Stimulated activated naive CD8-positive, alpha-beta T cell treated with anti-CD3 and anti-CD28 coated beads, Interleukin-15, amount 100 ng/mL, for 72 hours (primary cell): ENCODE data around the gene ODF4.
"Not testable (repeated sequence)": the region's sequence is repeated elsewhere in the genome, so short reads cannot be mapped to it uniquely, and the experiment has no call there.

Experiments
- ATAC-seq: fragments of 150-1000 bp; cut with Tn5 transposase; 2 replicates; pipeline ENCODE4 v1.10.0; 2021; ENCODE audit warnings: mild to moderate bottlenecking, moderate library complexity
- DNase-seq, 2 donors: peaks; one replicate each; pipeline ENCODE4 v3.0.0; 2021 to 2022
- H3K27ac Mint-ChIP-seq, 2 donors: one replicate each; pipeline ENCODE4 v1.8.0; 2022; ENCODE audit warnings: mild to moderate bottlenecking in 2 of 2, mixed read lengths in 2 of 2, moderate library complexity in 2 of 2
- H3K27me3 Mint-ChIP-seq: one replicate; pipeline ENCODE4 v1.8.0; 2022; ENCODE audit warnings: mixed read lengths
- H3K4me1 Mint-ChIP-seq: one replicate; pipeline ENCODE4 v1.8.0; 2022; ENCODE audit warnings: mild to moderate bottlenecking, mixed read lengths
- H3K4me3 Mint-ChIP-seq, 2 donors: one replicate each; pipeline ENCODE4 v1.8.0; 2022; ENCODE audit warnings: mild to moderate bottlenecking in 2 of 2, mixed read lengths in 2 of 2, moderate library complexity in 1 of 2
- H3K9me3 Mint-ChIP-seq, 2 donors: one replicate each; pipeline ENCODE4 v1.8.0; 2022; ENCODE audit warnings: mixed read lengths in 2 of 2

ODF4 gene

DNA sequence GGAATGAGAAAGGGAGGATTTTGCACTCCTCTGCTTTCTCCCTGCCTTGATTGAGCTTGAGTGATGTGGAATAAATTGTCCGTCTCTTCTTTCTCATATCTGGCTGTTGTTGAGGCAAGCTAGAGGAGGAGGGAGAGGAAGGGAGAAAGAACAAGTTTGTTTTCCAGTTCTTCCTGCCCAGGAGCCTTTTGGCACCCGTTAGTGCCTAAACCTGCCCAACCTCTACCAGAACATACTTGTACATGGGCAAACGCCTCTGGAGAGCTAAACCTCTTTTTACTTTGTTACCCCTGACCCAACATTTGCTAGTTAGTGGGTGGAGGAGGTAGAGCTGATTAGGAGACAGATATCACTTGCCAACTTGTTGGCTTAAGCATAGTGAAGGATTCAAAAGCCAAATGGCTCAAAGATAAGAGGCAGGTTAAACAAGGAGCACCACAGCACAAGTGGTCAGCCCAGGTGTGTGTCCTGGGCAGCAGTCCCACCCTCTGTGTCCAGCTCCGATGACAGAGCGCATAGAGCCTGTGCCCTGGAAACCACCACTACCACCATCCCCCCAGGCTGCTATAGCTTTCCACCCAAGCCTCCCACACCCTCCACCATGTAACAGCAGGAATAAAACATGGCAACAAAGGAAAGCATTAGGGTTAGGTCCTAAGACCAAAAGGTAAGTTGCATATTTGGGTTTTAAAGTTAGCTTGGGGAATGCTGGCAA is 6.5 kb downstream of the ODF4 start:
- ATAC-seq (no peak), DNase-seq (no peak)
- H3K27ac Mint-ChIP-seq, result peak overlapping the region in 1 of 2 donors; percentile 65
- peaks cover 12% of the 10 kb centered on the region for H3K4me1 Mint-ChIP-seq
- no peaks in the 10 kb centered on the region for H3K9me3 Mint-ChIP-seq
- no peak overlapping the region for H3K4me3 Mint-ChIP-seq
- H3K27me3 Mint-ChIP-seq, result peaks cover 51% of the 10 kb centered on the region

GRCh38 chr17:8347001-8347400 is 7.4 kb downstream of the ODF4 start:
- DNase-seq, H3K9me3 Mint-ChIP-seq, H3K27ac Mint-ChIP-seq, H3K4me3 Mint-ChIP-seq, ATAC-seq: not testable (repeated sequence)
- H3K4me1 Mint-ChIP-seq, result peaks cover 12% of the 10 kb centered on the region
- peaks cover 51% of the 10 kb centered on the region for H3K27me3 Mint-ChIP-seq

GRCh38 chr17:8350339-8350738 is 10.7 kb downstream of the ODF4 start:
- no peak for DNase-seq
- no peak for ATAC-seq
- Mint-ChIP-seq H3K4me1 (peaks cover 4% of the 10 kb centered on the region), H3K9me3 (no peaks in the 10 kb centered on the region), H3K27me3 (peaks cover 43% of the 10 kb centered on the region), H3K27ac (no peak overlapping the region), H3K4me3 (no peak overlapping the region)

GRCh38 chr17:8353736-8354135 is 14.1 kb downstream of the ODF4 start:
- Mint-ChIP-seq H3K4me1 (no peaks in the 10 kb centered on the region), H3K27me3 (peaks cover 13% of the 10 kb centered on the region), H3K9me3 (no peaks in the 10 kb centered on the region), H3K27ac (peak overlapping the region in 1 of 2 donors; percentile 19), H3K4me3 (no peak overlapping the region)
- DNase-seq, result no peak
- no peak for ATAC-seq

GRCh38 chr17:8354236-8354635 is 14.6 kb downstream of the ODF4 start:
- no peaks in the 10 kb centered on the region for H3K9me3 Mint-ChIP-seq
- H3K27me3 Mint-ChIP-seq, result peaks cover 13% of the 10 kb centered on the region
- no peak overlapping the region for H3K4me3 Mint-ChIP-seq
- DNase-seq (no peak), ATAC-seq (no peak)
- H3K27ac Mint-ChIP-seq, result peak overlapping the region in 1 of 2 donors; percentile 16
- H3K4me1 Mint-ChIP-seq, result no peaks in the 10 kb centered on the region

- DNase-seq (no peak), ATAC-seq (no peak)
- Mint-ChIP-seq H3K4me3 (no peak overlapping the region), H3K9me3 (no peaks in the 10 kb centered on the region), H3K27ac (no peak overlapping the region), H3K27me3 (no peaks in the 10 kb centered on the region), H3K4me1 (peaks cover 11% of the 10 kb centered on the region)
These were observed 18.3 kb downstream of the ODF4 start for GRCh38 chr17:8357910-8358309.

- H3K27me3 Mint-ChIP-seq, result no peaks in the 10 kb centered on the region
- no peak for DNase-seq
- H3K4me1 Mint-ChIP-seq, result peaks cover 11% of the 10 kb centered on the region
- H3K4me3 Mint-ChIP-seq, result no peak overlapping the region
- H3K27ac Mint-ChIP-seq, result no peak overlapping the region
- no peaks in the 10 kb centered on the region for H3K9me3 Mint-ChIP-seq
- ATAC-seq, result no peak
These were observed 20.1 kb downstream of the ODF4 start for GRCh38 chr17:8359769-8360168.

DNA sequence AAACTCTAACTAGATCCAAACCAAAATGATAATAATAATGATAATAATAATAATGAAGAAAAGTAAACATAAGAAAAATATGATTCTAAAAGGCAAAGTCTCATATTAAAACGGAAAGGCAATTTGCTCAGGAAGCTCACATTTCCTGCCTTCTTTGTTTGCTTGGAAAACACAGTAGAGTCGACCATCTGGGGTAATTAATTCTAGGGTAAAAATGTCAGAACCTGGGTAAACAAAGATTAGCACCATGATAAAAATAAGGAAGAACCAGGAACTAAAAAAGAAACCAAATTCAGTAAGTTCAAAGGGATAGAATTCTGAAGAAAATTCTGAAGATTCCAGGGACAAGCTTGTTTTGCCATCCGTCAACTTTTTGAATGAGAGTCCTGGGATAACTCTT is 20.6 kb downstream of the ODF4 start:
- Mint-ChIP-seq H3K4me1 (peaks cover 11% of the 10 kb centered on the region), H3K27me3 (no peaks in the 10 kb centered on the region), H3K9me3 (no peaks in the 10 kb centered on the region), H3K27ac (no peak overlapping the region), H3K4me3 (no peak overlapping the region)
- DNase-seq, result no peak
- no peak for ATAC-seq

- no peak for ATAC-seq
- DNase-seq, result no peak
- peaks cover 11% of the 10 kb centered on the region for H3K4me1 Mint-ChIP-seq
- no peaks in the 10 kb centered on the region for H3K9me3 Mint-ChIP-seq
- H3K4me3 Mint-ChIP-seq, result no peak overlapping the region
- H3K27ac Mint-ChIP-seq, result no peak overlapping the region
- no peaks in the 10 kb centered on the region for H3K27me3 Mint-ChIP-seq
These were observed 21.1 kb downstream of the ODF4 start for GRCh38 chr17:8360751-8361150.

DNA sequence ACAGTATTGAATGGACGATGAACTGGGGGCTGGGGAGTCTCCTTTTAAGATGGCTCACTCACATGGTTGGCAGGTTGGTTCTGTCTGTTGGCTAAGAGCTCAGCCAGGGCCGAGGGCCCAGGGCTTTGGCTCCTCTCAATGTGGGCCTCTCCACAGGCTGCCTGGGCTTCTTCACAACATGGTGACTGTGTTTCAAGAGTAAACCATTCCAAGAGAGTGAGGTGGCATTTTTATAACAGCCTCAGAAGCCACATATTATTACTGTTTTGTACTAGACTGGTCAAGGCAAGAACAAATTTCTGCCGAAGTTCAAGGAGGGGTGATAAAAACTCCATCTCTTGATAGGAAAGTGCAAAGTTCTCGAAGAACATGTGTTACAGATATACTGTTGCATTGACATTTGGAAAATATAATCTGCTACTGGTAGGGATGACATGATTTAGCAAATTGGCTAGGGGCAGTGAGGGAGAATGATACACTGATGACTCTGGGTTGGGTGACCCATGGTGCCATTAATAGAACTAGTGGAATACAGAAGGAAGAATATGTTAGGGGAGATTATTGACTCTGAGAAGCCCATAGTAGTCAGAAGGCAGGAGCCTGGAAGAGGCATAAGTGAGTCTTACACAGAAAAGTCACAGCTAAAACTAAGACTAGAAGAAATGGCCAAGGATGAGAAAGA is 23.2 kb downstream of the ODF4 start:
- no peak for ATAC-seq
- Mint-ChIP-seq H3K4me3 (no peak overlapping the region), H3K9me3 (no peaks in the 10 kb centered on the region), H3K27ac (no peak overlapping the region), H3K27me3 (no peaks in the 10 kb centered on the region), H3K4me1 (peaks cover 11% of the 10 kb centered on the region)
- no peak for DNase-seq

DNA sequence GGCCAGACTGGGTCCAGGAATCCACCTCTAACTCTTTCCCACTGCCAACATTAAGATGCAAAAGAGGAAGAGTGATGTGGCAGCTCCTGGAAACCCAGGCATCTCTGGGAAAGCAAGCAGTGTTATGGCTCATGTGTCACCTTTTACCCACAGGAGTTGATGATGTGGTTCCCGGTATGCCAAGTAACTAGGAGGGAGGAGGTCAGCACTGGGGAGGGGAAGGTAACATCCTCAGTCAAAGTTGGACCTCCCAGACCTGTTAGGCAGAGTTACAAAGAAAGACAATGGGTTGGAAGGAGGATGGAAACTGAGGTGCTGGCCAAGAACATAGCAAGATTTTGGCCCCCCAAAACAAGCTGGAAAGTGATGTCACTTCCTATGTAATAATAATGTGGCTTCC is 25.5 kb downstream of the ODF4 start:
- DNase-seq, result no peak
- Mint-ChIP-seq H3K9me3 (no peaks in the 10 kb centered on the region), H3K27me3 (no peaks in the 10 kb centered on the region), H3K27ac (peak overlapping the region in 1 of 2 donors; percentile 51), H3K4me1 (peaks cover 2% of the 10 kb centered on the region), H3K4me3 (no peak overlapping the region)
- no peak for ATAC-seq

DNA sequence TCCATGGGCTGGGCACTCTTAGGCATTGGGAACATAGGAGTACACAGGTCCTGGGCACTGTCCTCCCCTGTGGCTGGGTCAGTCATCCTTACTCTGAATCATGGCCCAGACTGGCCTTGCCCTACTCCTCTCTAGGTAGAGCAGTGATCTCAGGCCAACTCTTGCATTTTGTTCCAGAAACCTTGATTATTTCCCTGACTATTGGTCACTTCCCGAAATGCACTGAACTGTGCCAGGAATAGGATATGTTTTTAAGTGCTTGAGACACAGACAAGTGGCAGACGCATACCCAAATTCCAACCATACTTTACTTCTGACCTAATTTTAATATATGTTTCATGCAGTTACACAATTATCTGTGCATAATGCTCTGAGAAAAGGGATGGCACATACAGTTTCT is 26.6 kb downstream of the ODF4 start:
- H3K9me3 Mint-ChIP-seq, result no peaks in the 10 kb centered on the region
- H3K4me3 Mint-ChIP-seq, result no peak overlapping the region
- DNase-seq (no peak), ATAC-seq (no peak)
- H3K4me1 Mint-ChIP-seq, result no peaks in the 10 kb centered on the region
- H3K27me3 Mint-ChIP-seq, result no peaks in the 10 kb centered on the region
- no peak overlapping the region for H3K27ac Mint-ChIP-seq

- H3K27me3 Mint-ChIP-seq, result no peaks in the 10 kb centered on the region
- ATAC-seq, result no peak
- no peak for DNase-seq
- no peaks in the 10 kb centered on the region for H3K4me1 Mint-ChIP-seq
- H3K4me3 Mint-ChIP-seq, result no peak overlapping the region
- no peak overlapping the region for H3K27ac Mint-ChIP-seq
- no peaks in the 10 kb centered on the region for H3K9me3 Mint-ChIP-seq
These were observed 28.6 kb downstream of the ODF4 start for GRCh38 chr17:8368193-8368592.

DNA sequence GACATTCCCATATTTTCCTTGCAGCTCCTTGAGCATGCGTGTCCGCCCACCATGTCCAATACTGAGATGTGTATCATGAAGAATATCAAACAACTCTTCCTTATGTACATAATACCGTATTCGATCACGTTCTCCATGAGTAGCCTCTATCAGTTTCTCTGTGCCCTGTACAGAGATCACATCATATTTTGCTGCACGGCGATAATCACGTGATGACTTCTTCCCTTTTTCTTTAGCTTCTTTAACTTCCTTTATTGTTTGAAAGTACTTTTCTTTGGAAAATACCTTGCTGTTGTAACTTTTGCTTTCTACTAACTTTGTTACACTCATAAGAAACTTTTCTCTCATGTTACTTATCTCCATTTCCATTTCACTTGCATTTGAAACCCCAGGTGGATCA is 30.3 kb downstream of the ODF4 start:
- Mint-ChIP-seq H3K4me3 (no peak overlapping the region), H3K27ac (no peak overlapping the region)

DNA sequence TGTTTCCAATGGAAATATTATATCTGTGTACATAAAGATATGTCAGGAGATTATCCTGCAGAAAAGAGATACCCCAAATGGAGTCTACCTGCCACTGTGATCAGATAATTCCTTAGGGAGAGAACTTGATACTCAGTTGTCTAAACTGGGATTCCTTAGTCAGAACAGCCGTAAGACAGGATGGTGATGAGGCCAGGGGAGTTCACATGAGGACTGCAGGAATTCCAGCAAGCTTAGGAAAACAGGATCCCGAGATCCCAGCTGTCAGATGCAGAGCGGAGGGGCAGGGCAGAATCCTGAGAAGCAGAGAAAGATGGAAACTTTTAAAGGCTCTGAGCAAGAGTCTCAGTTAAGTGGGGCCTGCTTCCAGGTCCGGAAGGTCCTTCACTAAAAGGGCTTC is 32.1 kb downstream of the ODF4 start:
- peaks cover 16% of the 10 kb centered on the region for H3K4me1 Mint-ChIP-seq
- DNase-seq (no peak), ATAC-seq (no peak)
- no peaks in the 10 kb centered on the region for H3K27me3 Mint-ChIP-seq
- no peak overlapping the region for H3K27ac Mint-ChIP-seq
- no peaks in the 10 kb centered on the region for H3K9me3 Mint-ChIP-seq
- no peak overlapping the region for H3K4me3 Mint-ChIP-seq

More for the DNA sequence above, 30.3 kb downstream of the ODF4 start:
- DNase-seq (no peak), ATAC-seq (no peak)
- Mint-ChIP-seq H3K27me3 (no peaks in the 10 kb centered on the region), H3K9me3 (no peaks in the 10 kb centered on the region), H3K4me1 (peaks cover under 1% of the 10 kb centered on the region)

GRCh38 chr17:8372422-8372821 is 32.8 kb downstream of the ODF4 start:
- DNase-seq (no peak), ATAC-seq (no peak)
- no peak overlapping the region for H3K27ac Mint-ChIP-seq
- no peaks in the 10 kb centered on the region for H3K9me3 Mint-ChIP-seq
- no peaks in the 10 kb centered on the region for H3K27me3 Mint-ChIP-seq
- H3K4me3 Mint-ChIP-seq, result no peak overlapping the region
- peaks cover 21% of the 10 kb centered on the region for H3K4me1 Mint-ChIP-seq
